ENCODE measurements around the gene TMEM51.

The TMEM51 gene

DNA sequence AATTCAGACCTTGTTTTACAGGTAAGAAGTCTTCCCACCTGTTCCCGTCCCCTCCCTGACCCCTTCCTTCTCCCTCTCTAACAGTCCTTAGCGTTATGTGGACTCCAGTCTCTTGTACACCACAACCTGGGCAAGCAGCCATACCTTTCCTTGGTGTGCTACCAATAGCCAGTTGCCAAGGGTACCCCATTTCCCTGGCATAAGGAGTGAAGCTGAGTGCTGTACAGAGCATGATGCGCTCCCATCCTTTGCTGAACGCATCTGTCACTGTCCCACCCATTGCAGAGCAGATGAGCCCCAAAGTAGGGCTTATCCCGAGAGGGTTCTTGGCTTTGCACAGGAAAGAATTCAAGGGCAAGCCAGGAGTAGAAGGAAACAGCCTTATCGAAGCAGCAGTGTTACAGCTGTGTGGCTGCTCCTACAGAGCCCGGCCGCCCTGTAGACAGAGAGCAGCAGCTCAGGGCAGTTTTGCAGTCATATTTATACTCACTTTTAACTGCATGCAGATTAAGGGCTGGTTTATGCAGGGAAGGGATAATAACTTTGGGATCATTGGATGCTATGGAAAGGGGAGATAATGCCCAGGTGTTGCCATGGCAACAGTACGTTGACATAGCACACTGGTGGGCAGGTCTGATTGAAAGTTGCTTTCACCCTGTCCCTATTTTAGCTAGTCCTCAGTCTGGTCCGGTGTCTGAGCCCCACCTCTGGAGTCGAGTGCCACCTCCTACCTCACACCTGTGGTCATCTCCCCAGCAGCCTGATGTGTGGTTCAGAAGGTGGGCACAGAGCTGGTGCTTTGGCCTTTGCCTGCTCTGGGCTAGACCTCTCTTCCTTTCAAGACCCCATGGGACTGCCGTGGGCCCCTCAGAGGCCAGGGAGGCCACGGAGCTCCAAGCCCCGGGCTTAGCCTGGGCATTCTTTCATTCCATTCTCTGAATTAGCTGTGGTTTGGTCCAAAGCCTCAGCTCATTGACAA, 98.6 kb downstream of the TMEM51 start:
- TF ChIP-seq, protein P1, sequence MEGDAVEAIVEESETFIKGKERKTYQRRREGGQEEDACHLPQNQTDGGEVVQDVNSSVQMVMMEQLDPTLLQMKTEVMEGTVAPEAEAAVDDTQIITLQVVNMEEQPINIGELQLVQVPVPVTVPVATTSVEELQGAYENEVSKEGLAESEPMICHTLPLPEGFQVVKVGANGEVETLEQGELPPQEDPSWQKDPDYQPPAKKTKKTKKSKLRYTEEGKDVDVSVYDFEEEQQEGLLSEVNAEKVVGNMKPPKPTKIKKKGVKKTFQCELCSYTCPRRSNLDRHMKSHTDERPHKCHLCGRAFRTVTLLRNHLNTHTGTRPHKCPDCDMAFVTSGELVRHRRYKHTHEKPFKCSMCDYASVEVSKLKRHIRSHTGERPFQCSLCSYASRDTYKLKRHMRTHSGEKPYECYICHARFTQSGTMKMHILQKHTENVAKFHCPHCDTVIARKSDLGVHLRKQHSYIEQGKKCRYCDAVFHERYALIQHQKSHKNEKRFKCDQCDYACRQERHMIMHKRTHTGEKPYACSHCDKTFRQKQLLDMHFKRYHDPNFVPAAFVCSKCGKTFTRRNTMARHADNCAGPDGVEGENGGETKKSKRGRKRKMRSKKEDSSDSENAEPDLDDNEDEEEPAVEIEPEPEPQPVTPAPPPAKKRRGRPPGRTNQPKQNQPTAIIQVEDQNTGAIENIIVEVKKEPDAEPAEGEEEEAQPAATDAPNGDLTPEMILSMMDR (IDR thresholded peaks at IDR 0.05; ENCODE audit: borderline replicate concordance, insufficient read depth, low read depth, low read length): no peak

DNA sequence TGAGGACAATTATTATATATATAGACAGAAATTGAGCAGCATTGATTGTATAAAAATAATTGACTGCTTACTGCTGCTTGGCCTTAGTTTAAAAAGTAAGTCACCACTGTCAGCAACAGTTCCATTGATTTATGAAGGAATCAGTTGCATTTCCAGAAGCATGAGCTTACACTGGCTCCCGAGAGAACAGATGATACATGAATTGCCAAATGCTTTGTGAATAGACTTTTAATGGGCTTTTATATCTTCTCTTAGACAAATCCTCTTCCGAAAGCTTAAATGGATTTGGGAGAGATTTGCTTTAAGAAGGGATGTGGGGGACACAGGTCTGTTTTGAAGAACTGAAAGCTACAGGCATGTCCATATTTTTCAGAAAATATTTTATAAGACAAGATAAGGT, 101.0 kb downstream of the TMEM51 start:
- no peak overlapping the region for H3K4me3 ChIP-seq (ENCODE audit: low read depth, low read length)
- TF ChIP-seq, protein P1 (IDR thresholded peaks at IDR 0.05; ENCODE audit: borderline replicate concordance, insufficient read depth, low read depth, low read length): no peak

More for the DNA sequence above, 98.6 kb downstream of the TMEM51 start:
- H3K4me3 ChIP-seq (ENCODE audit: low read depth, low read length): no peak overlapping the region

DNA sequence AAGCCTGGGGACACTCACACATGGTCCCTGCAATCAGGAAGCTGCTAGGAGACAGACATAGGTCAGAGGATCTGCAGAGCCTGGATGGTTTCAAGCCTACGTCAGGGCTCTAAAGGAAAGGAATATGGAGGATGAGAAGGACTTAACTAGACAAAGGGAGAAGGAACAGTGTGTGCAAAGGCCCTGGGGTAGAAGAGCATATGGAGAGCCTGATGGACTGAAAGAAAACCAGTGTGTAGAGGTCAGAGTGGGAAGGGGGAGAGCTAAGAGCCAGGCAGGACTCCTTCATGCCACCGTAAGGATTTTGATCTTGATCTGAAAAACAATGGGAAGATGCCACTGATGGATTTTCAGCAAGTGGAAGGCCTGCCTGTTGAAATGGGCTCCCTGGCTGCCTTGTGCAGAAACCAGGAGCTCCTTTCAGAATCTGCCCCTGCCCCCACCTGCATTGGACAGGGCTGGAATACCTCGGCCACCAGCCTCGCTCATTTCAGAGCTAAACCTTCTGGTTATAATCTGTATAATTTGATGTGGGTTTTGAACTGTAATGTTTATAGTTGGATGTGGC, 102.1 kb downstream of the TMEM51 start:
- TF ChIP-seq, protein P1 (IDR thresholded peaks at IDR 0.05; ENCODE audit: borderline replicate concordance, insufficient read depth, low read depth, low read length): no peak
- no peak overlapping the region for H3K4me3 ChIP-seq (ENCODE audit: low read depth, low read length)

DNA sequence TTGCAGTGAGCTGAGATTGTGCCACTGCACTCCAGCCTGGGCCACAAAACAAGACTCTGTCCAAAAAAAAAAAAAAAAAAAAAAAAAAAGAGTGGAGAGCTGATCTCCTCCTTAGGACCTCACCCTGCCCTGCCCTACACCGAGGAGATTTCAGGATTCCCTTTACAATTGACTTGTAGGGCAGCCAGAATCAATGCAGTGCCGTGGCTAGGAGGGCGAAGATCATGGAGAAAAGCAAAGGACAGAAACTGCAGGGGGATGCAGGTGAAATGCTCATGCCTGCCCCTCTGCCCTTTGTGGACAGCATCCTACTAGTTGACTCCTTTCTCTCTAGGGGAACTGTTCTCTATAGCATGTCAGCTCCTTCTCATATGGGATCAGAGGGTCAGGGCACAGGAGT, 103.0 kb downstream of the TMEM51 start:
- no peak overlapping the region for H3K4me3 ChIP-seq (ENCODE audit: low read depth, low read length)
- TF ChIP-seq, protein P1 (IDR thresholded peaks at IDR 0.05; ENCODE audit: borderline replicate concordance, insufficient read depth, low read depth, low read length): no peak

DNA sequence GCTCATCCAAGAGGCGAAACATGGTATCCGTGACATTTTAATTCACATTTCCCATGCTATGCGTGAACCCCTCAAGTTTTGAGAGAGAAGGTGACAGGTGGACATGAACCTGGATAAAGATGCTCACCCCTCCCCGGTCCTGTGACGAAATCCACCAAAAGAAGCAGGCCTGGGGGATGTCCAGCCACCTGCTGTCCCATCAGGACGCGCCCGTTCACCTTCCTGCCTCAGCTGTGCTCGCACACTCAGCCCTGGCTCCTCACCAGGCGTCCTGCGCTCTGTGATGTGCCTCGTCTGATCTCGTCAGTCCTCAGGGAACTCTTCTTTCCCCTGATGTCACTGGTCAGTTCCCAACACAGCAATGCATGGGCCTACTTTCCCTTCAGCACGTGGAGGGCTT, 103.8 kb downstream of the TMEM51 start:
- TF ChIP-seq, protein P1 (IDR thresholded peaks at IDR 0.05; ENCODE audit: borderline replicate concordance, insufficient read depth, low read depth, low read length): no peak
- no peak overlapping the region for H3K4me3 ChIP-seq (ENCODE audit: low read depth, low read length)

DNA sequence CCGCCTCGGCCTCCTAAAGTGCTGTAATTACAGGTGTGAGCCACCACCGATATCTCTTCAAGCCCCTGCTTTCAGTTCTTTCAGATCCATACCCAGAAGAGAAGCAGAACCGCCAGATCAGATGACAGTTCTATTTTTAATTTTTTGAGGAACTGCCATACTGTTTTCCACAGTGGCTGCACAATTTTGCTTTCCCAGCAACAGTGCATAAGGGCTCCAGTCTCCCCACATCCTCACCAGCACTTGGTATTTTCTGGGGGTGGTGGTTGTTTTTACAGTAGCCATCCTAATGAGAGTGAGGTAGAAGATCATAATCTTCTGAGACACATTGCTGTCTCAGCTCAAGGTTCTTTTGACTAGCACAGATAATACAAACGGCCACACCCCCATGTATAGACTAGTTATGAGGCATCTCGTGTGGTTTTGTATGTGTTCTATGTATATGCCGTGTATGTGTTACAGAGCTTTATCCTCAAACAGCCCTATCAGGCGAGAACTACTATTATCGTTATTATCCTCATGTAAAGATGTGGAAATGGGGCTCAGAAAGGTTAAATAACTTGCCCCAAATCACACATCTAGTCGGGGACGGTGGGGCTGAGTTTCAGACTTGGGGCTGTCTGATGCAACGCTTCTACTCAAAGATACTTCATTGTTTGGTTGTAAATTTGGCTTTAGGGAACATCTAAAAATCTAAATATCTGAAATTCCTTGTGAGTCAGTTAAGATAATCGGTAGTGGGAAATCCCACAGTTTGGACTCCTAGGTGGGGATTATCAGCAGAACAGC, 105.5 kb downstream of the TMEM51 start:
- no peak overlapping the region for H3K4me3 ChIP-seq (ENCODE audit: low read depth, low read length)
- TF ChIP-seq, protein P1 (IDR thresholded peaks at IDR 0.05; ENCODE audit: borderline replicate concordance, insufficient read depth, low read depth, low read length): no peak

All from GM12875 (cell line).